ENCODE measurements around the gene PCDHGB2. TPM values are rescaled to one million over a fixed set of nuclear protein-coding genes. Genes with fewer than 3 reads are reported as not detected.
"Not testable (repeated sequence)": the region's sequence is repeated elsewhere in the genome, so short reads cannot be mapped to it uniquely, and the experiment has no call there.

PCDHGB2 gene
- polyA plus RNA-seq (2013, experiment 1 of 2): 0.52 TPM
- 0.49 TPM for polyA plus RNA-seq (2013, experiment 2 of 2)

GRCh38 chr5:141359790-141360426 is at the start of gene PCDHGB2:
Gene PCDHGB2 (plus strand): TSS chr5:141359994. CDS start chr5:141360136, 142 bp downstream.
- Histone ChIP-seq H2BK15ac (ENCODE audit: low read depth, poor library complexity, severe bottlenecking) (no peak within 1 kb of the TSS), H2BK120ac (ENCODE audit: low read depth, low read length) (no peak within 1 kb of the TSS), H2BK5ac (ENCODE audit: low read depth, low read length, poor library complexity, severe bottlenecking) (no peak within 1 kb of the TSS), H2BK12ac (ENCODE audit: low read length in 2 of 2) (no peak within 1 kb of the TSS), H3K4me3 (ENCODE audit: insufficient read depth in 1 of 2, low read depth in 1 of 2, low read length in 2 of 2) (peak within 1 kb of the TSS in 1 of 2 experiments; percentile 70), H3K9ac (ENCODE audit: low read length) (no peak within 1 kb of the TSS), H2AFZ (ENCODE audit: low read depth, low read length) (no peak within 1 kb of the TSS), H3K27me3 (ENCODE audit: control insufficient read depth in 1 of 2, insufficient read depth in 1 of 2, low read length in 2 of 2) (no peaks in the 10 kb centered on the region), H3K36me3 (ENCODE audit: control insufficient read depth in 1 of 2, insufficient read depth in 2 of 2, low read depth in 1 of 2, low read length in 2 of 2) (no peaks in the 10 kb centered on the region), H3K18ac (ENCODE audit: low read depth in 1 of 2, low read length in 2 of 2) (no peak within 1 kb of the TSS), H4K91ac (ENCODE audit: low read length) (no peak within 1 kb of the TSS), H3K27ac (ENCODE audit: low read length, poor library complexity, severe bottlenecking) (no peak within 1 kb of the TSS), H3K9me3 (ENCODE audit: control insufficient read depth, low read length) (peaks cover 78% of the 10 kb centered on the region), H4K8ac (ENCODE audit: low read length) (no peak within 1 kb of the TSS), H3K4ac (ENCODE audit: low read depth in 1 of 2, low read length in 2 of 2) (no peak within 1 kb of the TSS), H3K23ac (ENCODE audit: low read length in 2 of 2) (no peak within 1 kb of the TSS), H3K4me1 (ENCODE audit: control insufficient read depth, insufficient read depth, low read depth, low read length) (no peaks in the 10 kb centered on the region), H3K4me2 (ENCODE audit: low read length, poor library complexity, severe bottlenecking) (no peak within 1 kb of the TSS), H3K79me1 (replicated peaks; ENCODE audit: low read length, poor library complexity, severe bottlenecking) (no peaks in the 10 kb centered on the region), H2AK5ac (ENCODE audit: low read length, severe bottlenecking) (no peak within 1 kb of the TSS), H3K14ac (ENCODE audit: low read length in 2 of 2) (no peak within 1 kb of the TSS)
- WGBS: 74% methylated on average over 23 of the region's 24 CpGs
- peak; percentile 1 for DNase-seq

GRCh38 chr5:141313711-141314110 is 46.1 kb upstream of the PCDHGB2 start:
- H3K23ac ChIP-seq (ENCODE audit: low read length in 2 of 2): no peak overlapping the region
- no peak overlapping the region for H3K14ac ChIP-seq (ENCODE audit: low read length in 2 of 2)
- no peak overlapping the region for H2AFZ ChIP-seq (ENCODE audit: low read depth, low read length)
- peaks cover 88% of the 10 kb centered on the region for H3K9me3 ChIP-seq (ENCODE audit: control insufficient read depth, low read length)
- no peak overlapping the region for H3K9ac ChIP-seq (ENCODE audit: low read length)
- H2BK120ac ChIP-seq (ENCODE audit: low read depth, low read length): no peak overlapping the region
- H3K27me3 ChIP-seq (ENCODE audit: control insufficient read depth in 1 of 2, insufficient read depth in 1 of 2, low read length in 2 of 2): no peaks in the 10 kb centered on the region
- no peak overlapping the region for H4K8ac ChIP-seq (ENCODE audit: low read length)
- H3K4me1 ChIP-seq (ENCODE audit: control insufficient read depth, insufficient read depth, low read depth, low read length): no peaks in the 10 kb centered on the region
- H3K4me2 ChIP-seq (ENCODE audit: low read length, poor library complexity, severe bottlenecking): no peak overlapping the region
- H3K4ac ChIP-seq (ENCODE audit: low read depth in 1 of 2, low read length in 2 of 2): no peak overlapping the region
- no peak overlapping the region for H2BK12ac ChIP-seq (ENCODE audit: low read length in 2 of 2)
- no peak overlapping the region for H2BK15ac ChIP-seq (ENCODE audit: low read depth, poor library complexity, severe bottlenecking)
- peaks cover 27% of the 10 kb centered on the region for H3K79me1 ChIP-seq (replicated peaks; ENCODE audit: low read length, poor library complexity, severe bottlenecking)
- no peak overlapping the region for H3K27ac ChIP-seq (ENCODE audit: low read length, poor library complexity, severe bottlenecking)
- no peak overlapping the region for H4K91ac ChIP-seq (ENCODE audit: low read length)
- no peak overlapping the region for H3K18ac ChIP-seq (ENCODE audit: low read depth in 1 of 2, low read length in 2 of 2)
- no peak overlapping the region for H2AK5ac ChIP-seq (ENCODE audit: low read length, severe bottlenecking)
- H3K36me3 ChIP-seq (ENCODE audit: control insufficient read depth in 1 of 2, insufficient read depth in 2 of 2, low read depth in 1 of 2, low read length in 2 of 2): peaks cover 15 to 49% of the 10 kb centered on the region in 2 experiments
- peak overlapping the region in 1 of 2 experiments; percentile 59 for H3K4me3 ChIP-seq (ENCODE audit: insufficient read depth in 1 of 2, low read depth in 1 of 2, low read length in 2 of 2)
- no peak overlapping the region for H2BK5ac ChIP-seq (ENCODE audit: low read depth, low read length, poor library complexity, severe bottlenecking)
- DNase-seq: no peak

GRCh38 chr5:141316963-141317362 is 42.8 kb upstream of the PCDHGB2 start:
- H3K4me2 ChIP-seq (ENCODE audit: low read length, poor library complexity, severe bottlenecking); H2BK15ac ChIP-seq (ENCODE audit: low read depth, poor library complexity, severe bottlenecking); H2BK5ac ChIP-seq (ENCODE audit: low read depth, low read length, poor library complexity, severe bottlenecking); H3K18ac ChIP-seq (ENCODE audit: low read depth in 1 of 2, low read length in 2 of 2); H3K4ac ChIP-seq (ENCODE audit: low read depth in 1 of 2, low read length in 2 of 2); H3K27me3 ChIP-seq (ENCODE audit: control insufficient read depth in 1 of 2, insufficient read depth in 1 of 2, low read length in 2 of 2); H2AK5ac ChIP-seq (ENCODE audit: low read length, severe bottlenecking); H3K23ac ChIP-seq (ENCODE audit: low read length in 2 of 2); H4K91ac ChIP-seq (ENCODE audit: low read length); DNase-seq; H2BK120ac ChIP-seq (ENCODE audit: low read depth, low read length); H4K8ac ChIP-seq (ENCODE audit: low read length); H3K4me1 ChIP-seq (ENCODE audit: control insufficient read depth, insufficient read depth, low read depth, low read length); H3K9ac ChIP-seq (ENCODE audit: low read length); H2AFZ ChIP-seq (ENCODE audit: low read depth, low read length); H2BK12ac ChIP-seq (ENCODE audit: low read length in 2 of 2); H3K27ac ChIP-seq (ENCODE audit: low read length, poor library complexity, severe bottlenecking); H3K14ac ChIP-seq (ENCODE audit: low read length in 2 of 2): not testable (repeated sequence)
- H3K9me3 ChIP-seq (ENCODE audit: control insufficient read depth, low read length): peaks cover 86% of the 10 kb centered on the region
- 99% methylated on average over 3 of the region's 4 CpGs for WGBS
- peak overlapping the region in 1 of 2 experiments; percentile 59 for H3K4me3 ChIP-seq (ENCODE audit: insufficient read depth in 1 of 2, low read depth in 1 of 2, low read length in 2 of 2)
- peaks cover 19 to 56% of the 10 kb centered on the region in 2 experiments for H3K36me3 ChIP-seq (ENCODE audit: control insufficient read depth in 1 of 2, insufficient read depth in 2 of 2, low read depth in 1 of 2, low read length in 2 of 2)
- H3K79me1 ChIP-seq (replicated peaks; ENCODE audit: low read length, poor library complexity, severe bottlenecking): peaks cover 18% of the 10 kb centered on the region

- no peak overlapping the region for H2BK120ac ChIP-seq (ENCODE audit: low read depth, low read length)
- H2BK5ac ChIP-seq (ENCODE audit: low read depth, low read length, poor library complexity, severe bottlenecking): no peak overlapping the region
- H3K79me1 ChIP-seq (replicated peaks; ENCODE audit: low read length, poor library complexity, severe bottlenecking): peaks cover 15% of the 10 kb centered on the region
- H2AFZ ChIP-seq (ENCODE audit: low read depth, low read length): no peak overlapping the region
- no peak overlapping the region for H2BK12ac ChIP-seq (ENCODE audit: low read length in 2 of 2)
- no peak overlapping the region for H4K91ac ChIP-seq (ENCODE audit: low read length)
- H3K4ac ChIP-seq (ENCODE audit: low read depth in 1 of 2, low read length in 2 of 2): no peak overlapping the region
- peak overlapping the region in 1 of 2 experiments; percentile 92 for H3K4me3 ChIP-seq (ENCODE audit: insufficient read depth in 1 of 2, low read depth in 1 of 2, low read length in 2 of 2)
- no peak overlapping the region for H3K18ac ChIP-seq (ENCODE audit: low read depth in 1 of 2, low read length in 2 of 2)
- H2BK15ac ChIP-seq (ENCODE audit: low read depth, poor library complexity, severe bottlenecking): no peak overlapping the region
- H3K23ac ChIP-seq (ENCODE audit: low read length in 2 of 2): no peak overlapping the region
- no peaks in the 10 kb centered on the region for H3K27me3 ChIP-seq (ENCODE audit: control insufficient read depth in 1 of 2, insufficient read depth in 1 of 2, low read length in 2 of 2)
- peaks cover 64% of the 10 kb centered on the region for H3K9me3 ChIP-seq (ENCODE audit: control insufficient read depth, low read length)
- no peak overlapping the region for H3K9ac ChIP-seq (ENCODE audit: low read length)
- H4K8ac ChIP-seq (ENCODE audit: low read length): no peak overlapping the region
- H2AK5ac ChIP-seq (ENCODE audit: low read length, severe bottlenecking): no peak overlapping the region
- H3K14ac ChIP-seq (ENCODE audit: low read length in 2 of 2): no peak overlapping the region
- H3K4me2 ChIP-seq (ENCODE audit: low read length, poor library complexity, severe bottlenecking): no peak overlapping the region
- peaks cover 16 to 46% of the 10 kb centered on the region in 2 experiments for H3K36me3 ChIP-seq (ENCODE audit: control insufficient read depth in 1 of 2, insufficient read depth in 2 of 2, low read depth in 1 of 2, low read length in 2 of 2)
- H3K27ac ChIP-seq (ENCODE audit: low read length, poor library complexity, severe bottlenecking): no peak overlapping the region
- WGBS: 88% methylated on average over 6 of the region's 6 CpGs
- DNase-seq: no peak
- H3K4me1 ChIP-seq (ENCODE audit: control insufficient read depth, insufficient read depth, low read depth, low read length): no peaks in the 10 kb centered on the region
Observed at GRCh38 chr5:141319202-141319601, 40.6 kb upstream of the PCDHGB2 start.

Measured in mesenchymal stem cell (in vitro differentiated cells and primary cell).